ENCODE data around the gene STK39. TPM values are rescaled to one million over a fixed set of nuclear protein-coding genes. Genes with fewer than 3 reads are reported as not detected.

STK39 gene
- total RNA-seq, 4 donors from 2014 or later, result 6.4 to 9.0 (median 6.7) TPM

DNA sequence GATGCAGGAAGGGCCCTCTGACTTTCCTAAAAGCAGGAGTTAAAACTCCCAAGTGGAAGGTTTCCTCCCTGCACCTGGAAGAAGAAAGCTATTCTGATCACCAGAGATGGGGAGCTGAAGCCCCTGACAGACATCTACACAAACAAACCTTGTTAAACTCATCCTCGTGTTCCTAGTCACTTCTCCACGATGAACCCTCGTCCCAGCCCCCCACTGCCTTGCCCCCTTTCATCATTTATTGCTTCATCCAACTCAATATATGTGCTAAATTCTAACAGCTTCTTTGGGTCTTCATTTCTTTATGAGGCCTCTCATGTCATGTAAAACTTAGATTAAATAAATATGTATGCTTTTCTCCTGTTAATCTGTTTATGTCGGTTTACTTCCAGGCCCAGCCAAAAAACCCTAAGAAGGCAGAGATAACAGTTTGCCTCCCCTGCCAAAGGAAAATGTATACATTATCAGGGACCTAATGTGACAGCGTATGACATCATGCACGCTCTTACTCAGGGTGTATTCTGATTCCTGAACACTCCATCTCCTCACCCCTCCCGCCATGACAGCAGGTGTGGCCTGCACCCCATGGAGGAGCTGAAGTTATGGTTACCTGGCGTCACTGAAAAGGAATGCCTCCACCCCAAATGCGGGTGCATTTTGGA, 287.2 kb downstream of the STK39 start:
- Histone ChIP-seq H3K4me3 (replicated peaks in 1 of 3) (no peak overlapping the region), H3K4me1 (peaks cover 0 to 4% of the 10 kb centered on the region in 2 donors), H3K27ac (no peak overlapping the region), H3K27me3 (no peaks in the 10 kb centered on the region), H3K9me3 (no peaks in the 10 kb centered on the region), H3K36me3 (no peaks in the 10 kb centered on the region)
- 84 to 92% methylated on average over 9 of the region's 9 CpGs for WGBS, 2 donors
- TF ChIP-seq, protein P1, sequence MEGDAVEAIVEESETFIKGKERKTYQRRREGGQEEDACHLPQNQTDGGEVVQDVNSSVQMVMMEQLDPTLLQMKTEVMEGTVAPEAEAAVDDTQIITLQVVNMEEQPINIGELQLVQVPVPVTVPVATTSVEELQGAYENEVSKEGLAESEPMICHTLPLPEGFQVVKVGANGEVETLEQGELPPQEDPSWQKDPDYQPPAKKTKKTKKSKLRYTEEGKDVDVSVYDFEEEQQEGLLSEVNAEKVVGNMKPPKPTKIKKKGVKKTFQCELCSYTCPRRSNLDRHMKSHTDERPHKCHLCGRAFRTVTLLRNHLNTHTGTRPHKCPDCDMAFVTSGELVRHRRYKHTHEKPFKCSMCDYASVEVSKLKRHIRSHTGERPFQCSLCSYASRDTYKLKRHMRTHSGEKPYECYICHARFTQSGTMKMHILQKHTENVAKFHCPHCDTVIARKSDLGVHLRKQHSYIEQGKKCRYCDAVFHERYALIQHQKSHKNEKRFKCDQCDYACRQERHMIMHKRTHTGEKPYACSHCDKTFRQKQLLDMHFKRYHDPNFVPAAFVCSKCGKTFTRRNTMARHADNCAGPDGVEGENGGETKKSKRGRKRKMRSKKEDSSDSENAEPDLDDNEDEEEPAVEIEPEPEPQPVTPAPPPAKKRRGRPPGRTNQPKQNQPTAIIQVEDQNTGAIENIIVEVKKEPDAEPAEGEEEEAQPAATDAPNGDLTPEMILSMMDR (IDR thresholded peaks at IDR 0.05), result no peak
- no peak for TF ChIP-seq POLR2A (IDR thresholded peaks at IDR 0.05)
- intact Hi-C loops (cut with DNase I), result no loop called here
- no peak for DNase-seq

DNA sequence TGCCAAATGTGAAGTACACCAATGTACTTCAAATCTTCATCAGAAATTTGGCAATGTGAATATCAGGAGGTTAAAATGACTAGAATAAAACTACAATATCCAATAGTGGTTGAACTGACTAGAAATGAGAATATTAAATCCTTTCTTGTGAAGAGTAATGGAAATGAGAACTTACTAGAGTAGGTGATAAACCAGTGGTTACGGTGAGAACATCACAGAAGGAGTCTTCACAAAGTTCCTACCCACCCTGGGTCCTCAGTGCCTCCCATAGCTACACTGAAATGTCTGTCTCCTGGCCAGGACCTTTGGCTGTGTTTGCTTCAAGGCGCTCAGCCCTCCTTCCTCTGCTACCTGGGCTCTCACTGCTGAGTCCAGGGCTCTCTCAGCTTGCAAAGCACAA, 289.7 kb downstream of the STK39 start:
- Histone ChIP-seq H3K4me1 (peaks cover 0 to 4% of the 10 kb centered on the region in 2 donors), H3K27me3 (no peaks in the 10 kb centered on the region), H3K9me3 (no peaks in the 10 kb centered on the region), H3K4me3 (replicated peaks in 1 of 3) (no peak overlapping the region), H3K36me3 (no peaks in the 10 kb centered on the region), H3K27ac (no peak overlapping the region)
- intact Hi-C loops (cut with DNase I), result no loop called here
- WGBS, 2 donors, result 91 to 98% methylated on average over 2 of the region's 2 CpGs
- no peak for DNase-seq
- TF ChIP-seq POLR2A (IDR thresholded peaks at IDR 0.05), result no peak
- TF ChIP-seq, protein P1 (IDR thresholded peaks at IDR 0.05), result no peak

DNA sequence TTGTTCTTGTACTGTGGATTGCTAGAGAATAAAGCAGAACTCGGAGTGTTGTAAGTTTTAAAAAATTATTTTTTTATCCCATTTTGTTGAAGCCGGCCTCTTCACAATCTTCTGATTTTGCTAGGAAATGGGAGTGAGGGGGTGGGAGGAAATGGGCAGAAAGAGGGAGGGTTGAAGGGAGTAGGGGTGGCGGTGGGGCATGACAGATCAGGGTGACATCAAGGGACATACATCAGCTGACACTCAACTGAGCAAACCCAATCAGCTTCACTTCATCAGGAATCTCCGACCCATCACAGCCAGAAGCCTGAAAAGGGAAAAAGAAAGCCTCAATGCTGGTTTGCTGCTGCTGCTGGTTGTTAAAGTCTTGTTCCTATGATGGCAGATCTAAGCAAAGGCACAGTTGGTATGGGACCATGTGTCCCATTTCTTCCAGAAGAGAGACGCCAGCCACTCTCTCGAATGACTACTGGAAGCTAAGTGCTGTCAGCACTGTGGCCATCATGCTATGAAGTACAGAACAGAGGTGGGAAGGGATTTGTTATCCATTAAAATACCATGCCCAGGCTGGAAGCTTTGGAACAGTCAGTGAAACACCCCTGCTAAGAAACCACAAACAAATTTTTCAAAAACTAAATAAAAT, 292.0 kb downstream of the STK39 start:
- Histone ChIP-seq H3K27me3 (no peaks in the 10 kb centered on the region), H3K9me3 (no peaks in the 10 kb centered on the region), H3K4me3 (replicated peaks in 1 of 3) (no peak overlapping the region), H3K36me3 (no peaks in the 10 kb centered on the region), H3K4me1 (peaks cover 0 to 4% of the 10 kb centered on the region in 2 donors), H3K27ac (no peak overlapping the region)
- no peak for DNase-seq
- no peak for TF ChIP-seq POLR2A (IDR thresholded peaks at IDR 0.05)
- TF ChIP-seq, protein P1 (IDR thresholded peaks at IDR 0.05), result no peak
- intact Hi-C loops (cut with DNase I), result no loop called here
- 92 to 93% methylated on average over 6 of the region's 6 CpGs for WGBS, 2 donors

DNA sequence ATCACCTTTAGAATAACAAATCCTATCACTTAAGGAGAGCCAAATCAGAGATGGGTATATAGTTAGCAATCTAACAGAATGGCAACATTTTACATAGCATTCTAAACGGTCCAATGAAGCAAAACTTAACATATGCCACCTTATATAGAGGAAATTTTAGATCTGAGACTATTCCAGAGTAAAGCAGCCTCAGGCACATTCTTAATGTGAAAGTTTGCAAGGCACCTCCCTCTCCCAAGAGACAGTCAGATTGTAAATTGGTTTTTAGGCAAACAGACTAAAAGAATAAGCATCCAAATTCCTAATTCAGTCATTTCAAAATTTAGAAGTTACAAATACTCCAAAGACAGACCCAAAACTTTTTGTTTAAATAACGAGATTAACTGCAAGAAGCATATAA, 292.9 kb downstream of the STK39 start:
- H3K27ac ChIP-seq, result no peak overlapping the region
- H3K4me3 ChIP-seq (replicated peaks in 1 of 3), result no peak overlapping the region
- DNase-seq, result no peak
- TF ChIP-seq, protein P1 (IDR thresholded peaks at IDR 0.05), result no peak
- no peak for TF ChIP-seq POLR2A (IDR thresholded peaks at IDR 0.05)
- intact Hi-C loops (cut with DNase I), result no loop called here
- peaks cover 0 to under 1% of the 10 kb centered on the region in 2 donors for H3K4me1 ChIP-seq
- H3K9me3 ChIP-seq, result no peaks in the 10 kb centered on the region
- 90 to 91% methylated on average over 2 of the region's 2 CpGs for WGBS, 2 donors
- no peaks in the 10 kb centered on the region for H3K36me3 ChIP-seq
- no peaks in the 10 kb centered on the region for H3K27me3 ChIP-seq

DNA sequence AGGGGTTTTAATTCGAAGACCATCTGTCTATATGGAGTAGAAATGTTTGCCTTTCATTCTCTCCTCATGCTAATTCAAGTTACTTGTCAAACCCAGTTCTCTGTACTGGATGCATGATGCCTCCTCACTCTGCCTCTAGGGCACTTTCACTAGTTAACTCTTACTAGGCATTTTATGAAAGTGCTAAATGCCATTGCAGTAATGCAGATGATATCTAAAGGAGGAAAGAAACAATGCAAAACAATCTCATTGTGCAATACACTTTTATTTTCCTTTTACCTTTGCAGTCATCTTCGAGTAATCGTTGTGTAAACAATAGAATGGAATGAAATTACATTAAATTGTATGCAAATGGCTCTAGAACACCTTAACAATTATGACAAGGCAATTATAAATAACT, 293.6 kb downstream of the STK39 start:
- Histone ChIP-seq H3K9me3 (no peaks in the 10 kb centered on the region), H3K36me3 (no peaks in the 10 kb centered on the region), H3K27me3 (no peaks in the 10 kb centered on the region), H3K4me1 (no peaks in the 10 kb centered on the region), H3K27ac (no peak overlapping the region), H3K4me3 (replicated peaks in 1 of 3) (no peak overlapping the region)
- DNase-seq, result no peak
- 94 to 95% methylated on average over 3 of the region's 3 CpGs for WGBS, 2 donors
- intact Hi-C loops (cut with DNase I), result no loop called here
- TF ChIP-seq, protein P1 (IDR thresholded peaks at IDR 0.05), result no peak
- TF ChIP-seq POLR2A (IDR thresholded peaks at IDR 0.05), result no peak
